ENCODE measurements around the gene BUB1B.

DNA sequence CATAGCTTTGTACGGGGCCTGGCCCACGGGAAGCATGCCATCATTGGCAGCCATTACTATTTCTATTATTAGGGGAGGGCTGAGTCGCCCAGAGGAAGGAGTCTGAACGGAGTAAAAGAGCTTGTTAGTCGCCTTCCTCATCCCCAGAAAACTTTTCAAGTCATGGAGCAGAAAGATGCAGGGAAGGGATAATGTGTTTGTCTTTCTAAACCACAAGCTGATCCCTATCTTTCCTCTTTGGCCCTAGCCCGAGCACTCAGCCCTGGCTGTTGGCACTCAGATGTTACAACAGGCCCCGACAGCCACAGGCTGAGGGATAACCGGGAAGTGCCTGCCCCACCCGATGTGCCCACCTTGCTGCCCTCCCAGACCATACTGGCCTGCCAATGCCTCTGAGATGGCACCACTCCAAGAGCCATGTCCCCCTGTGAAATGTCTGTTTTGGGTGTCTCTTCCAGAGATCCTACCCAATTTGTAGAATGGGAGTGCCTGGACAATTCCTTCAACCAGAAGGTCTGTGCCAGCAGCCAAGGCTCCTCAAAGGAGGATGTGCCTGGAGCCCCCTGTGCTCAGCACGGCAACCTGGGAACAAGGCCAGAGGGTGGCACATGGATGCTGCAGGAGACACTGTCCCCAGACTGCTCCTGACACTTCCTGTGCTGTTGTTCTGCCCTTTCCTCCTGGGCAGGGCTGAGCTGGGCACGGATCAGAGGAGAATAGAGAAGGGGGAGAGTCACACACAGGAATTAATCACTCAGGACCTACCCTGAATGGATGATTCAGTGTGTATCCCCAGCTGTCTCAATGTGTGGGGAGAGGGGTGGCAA lies 88.8 kb downstream of the BUB1B start:
- TF ChIP-seq, protein P1, sequence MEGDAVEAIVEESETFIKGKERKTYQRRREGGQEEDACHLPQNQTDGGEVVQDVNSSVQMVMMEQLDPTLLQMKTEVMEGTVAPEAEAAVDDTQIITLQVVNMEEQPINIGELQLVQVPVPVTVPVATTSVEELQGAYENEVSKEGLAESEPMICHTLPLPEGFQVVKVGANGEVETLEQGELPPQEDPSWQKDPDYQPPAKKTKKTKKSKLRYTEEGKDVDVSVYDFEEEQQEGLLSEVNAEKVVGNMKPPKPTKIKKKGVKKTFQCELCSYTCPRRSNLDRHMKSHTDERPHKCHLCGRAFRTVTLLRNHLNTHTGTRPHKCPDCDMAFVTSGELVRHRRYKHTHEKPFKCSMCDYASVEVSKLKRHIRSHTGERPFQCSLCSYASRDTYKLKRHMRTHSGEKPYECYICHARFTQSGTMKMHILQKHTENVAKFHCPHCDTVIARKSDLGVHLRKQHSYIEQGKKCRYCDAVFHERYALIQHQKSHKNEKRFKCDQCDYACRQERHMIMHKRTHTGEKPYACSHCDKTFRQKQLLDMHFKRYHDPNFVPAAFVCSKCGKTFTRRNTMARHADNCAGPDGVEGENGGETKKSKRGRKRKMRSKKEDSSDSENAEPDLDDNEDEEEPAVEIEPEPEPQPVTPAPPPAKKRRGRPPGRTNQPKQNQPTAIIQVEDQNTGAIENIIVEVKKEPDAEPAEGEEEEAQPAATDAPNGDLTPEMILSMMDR (IDR thresholded peaks at IDR 0.05): no peak
- TF ChIP-seq ZFX (IDR thresholded peaks at IDR 0.05; ENCODE audit: borderline replicate concordance): no peak
